Lung (tissue), 12 donors: ENCODE data around the gene ATXN2. TPM values are rescaled to one million over a fixed set of nuclear protein-coding genes. Genes with fewer than 3 reads are reported as not detected.

Source experiments
- ATAC-seq: fragments of 200-7000 bp; cut with Tn5 transposase; one replicate; pipeline ENCODE4 v1.9.1; 2020; ENCODE audit warnings: moderate number of reproducible peaks; ENCODE audit not compliant: insufficient read depth, low FRiP score
- DNase-seq, 3 donors: peaks; one replicate each; pipeline ENCODE4 v3.0.0-alpha.2; 2013 to 2017
- H3K27ac ChIP-seq, 2 donors: one replicate each; pipeline ENCODE4 v1.5.1; 2013; ENCODE audit warnings: mild to moderate bottlenecking in 2 of 2, moderate library complexity in 2 of 2, control low read depth in 1 of 2, inconsistent platforms in 1 of 2, low read depth in 1 of 2, low read length in 1 of 2
- H3K27me3 ChIP-seq, 3 donors: one replicate each; pipeline ENCODE4 v1.5.1; 2013; ENCODE audit warnings: low read length in 2 of 3; ENCODE audit not compliant: control insufficient read depth in 3 of 3, insufficient read depth in 3 of 3
- H3K36me3 ChIP-seq, 4 donors: one replicate each; pipeline ENCODE4 v1.5.1; 2013; ENCODE audit warnings: low read length in 4 of 4, mild to moderate bottlenecking in 1 of 4, moderate library complexity in 1 of 4; ENCODE audit not compliant: control insufficient read depth in 4 of 4, insufficient read depth in 4 of 4
- H3K4me1 ChIP-seq, 5 donors: one replicate each; pipeline ENCODE4 v1.5.1; 2013; ENCODE audit warnings: low read length in 5 of 5, mild to moderate bottlenecking in 2 of 5, moderate library complexity in 1 of 5; ENCODE audit not compliant: control insufficient read depth in 5 of 5, insufficient read depth in 5 of 5
- H3K4me3 ChIP-seq: one replicate; pipeline ENCODE4 v1.5.1; 2013; ENCODE audit warnings: mild to moderate bottlenecking, control low read depth, moderate library complexity
- H3K9ac ChIP-seq, 2 donors: one replicate each; pipeline ENCODE4 v1.5.1; 2013; ENCODE audit warnings: low read length in 2 of 2, control low read depth in 1 of 2; ENCODE audit not compliant: insufficient read depth in 1 of 2
- H3K9me3 ChIP-seq, 4 donors: one replicate each; pipeline ENCODE4 v1.5.1; 2013; ENCODE audit warnings: low read length in 3 of 4, mild to moderate bottlenecking in 1 of 4, moderate library complexity in 1 of 4; ENCODE audit not compliant: control insufficient read depth in 4 of 4, insufficient read depth in 3 of 4
- CTCF ChIP-seq: IDR thresholded peaks from 2 replicates; pipeline ENCODE4 v1.5.1; 2012; ENCODE audit warnings: mild to moderate bottlenecking; ENCODE audit errors: control extremely low read depth, extremely low read depth
- WGBS, 2 donors: extraction: QIAGEN DNeasy Blood & Tissue Kit; methylation state at CpG; one replicate each; pipeline ENCODE4 v1.1.7; 2013; 5-methylcytosine and 5-hydroxymethylcytosine counted together
- polyA plus RNA-seq, 2 donors: library from polyadenylated mRNA; stranded (reverse); fragments of 200-250 nt; gene quantifications; one replicate each; pipeline ENCODE4 v1.2.1, GENCODE V29; 2013
- total RNA-seq, 2 donors: library from RNA; depleted of rRNA in 1 of 2; stranded (reverse); fragments of >200 nt in 1 of 2; gene quantifications; one replicate each; pipeline ENCODE4 v1.2.1, GENCODE V29; 2014 to 2021
- donor health status: control.
- donor health status: control.
- donor health status: Bipolar disorder and iron deficiency.
- donor health status: healthy.
- donor health status: DM: yes; HTN: yes; CAD: no.

ATXN2 gene
- total and polyA plus RNA-seq, 4 donors = 18.0 to 100 (median 43.5) TPM

GRCh38 chr12:111407377-111408115, 191.6 kb downstream of the ATXN2 start:
- 41 to 53% methylated on average over 9 of the region's 9 CpGs for WGBS, 2 donors
- DNase-seq = no peak
- H3K27me3 ChIP-seq = no peaks in the 10 kb centered on the region
- no peak for TF ChIP-seq CTCF
- H3K36me3 ChIP-seq = no peaks in the 10 kb centered on the region
- no peaks in the 10 kb centered on the region for H3K9me3 ChIP-seq
- H3K4me1 ChIP-seq = peaks cover 0 to 46% (median 21%) of the 10 kb centered on the region in 5 donors
- peak overlapping the region; percentile 95 for H3K4me3 ChIP-seq
- H3K27ac ChIP-seq = peak overlapping the region; percentile 93 to 97
- no peak for ATAC-seq
- H3K9ac ChIP-seq = no peak overlapping the region

GRCh38 chr12:111406474-111407376, 192.4 kb downstream of the ATXN2 start:
- WGBS, 2 donors = 8 to 13% methylated on average over 33 to 34 of the region's 34 CpGs
- ATAC-seq (no peak), DNase-seq (peak in 1 of 3 donors; percentile 32)
- H3K9ac ChIP-seq = peak overlapping the region; percentile 34 to 59
- no peaks in the 10 kb centered on the region for H3K36me3 ChIP-seq
- no peak for TF ChIP-seq CTCF
- no peaks in the 10 kb centered on the region for H3K27me3 ChIP-seq
- H3K27ac ChIP-seq = peak overlapping the region; percentile 93 to 97
- no peaks in the 10 kb centered on the region for H3K9me3 ChIP-seq
- H3K4me1 ChIP-seq = peaks cover 0 to 39% (median 13%) of the 10 kb centered on the region in 5 donors
- H3K4me3 ChIP-seq = peak overlapping the region; percentile 95

GRCh38 chr12:111405859-111406473, 193.1 kb downstream of the ATXN2 start, which contains the start of gene SH2B3:
Gene SH2B3, plus strand, starts transcription at chr12:111405923. Its CDS starts 12,223 bp downstream, at chr12:111418146.
- Histone ChIP-seq H3K9ac (peak within 1 kb of the TSS; percentile 34 to 59), H3K9me3 (no peaks in the 10 kb centered on the region), H3K4me3 (peak within 1 kb of the TSS; percentile 95), H3K4me1 (peaks cover 0 to 39% (median 8%) of the 10 kb centered on the region in 5 donors), H3K27ac (peak within 1 kb of the TSS; percentile 93 to 97), H3K27me3 (no peaks in the 10 kb centered on the region), H3K36me3 (no peaks in the 10 kb centered on the region)
- ATAC-seq (peak; percentile 2), DNase-seq (peak in 2 of 3 donors; percentile 62 to 75)
- WGBS, 2 donors = 0 to 1% methylated on average over 47 to 80 of the region's 80 CpGs
- no peak for TF ChIP-seq CTCF
